Gastrocnemius medialis (tissue), 4 donors: Measurements from ENCODE around the gene CNR2.

Experiments used
- POLR2A ChIP-seq, 2 donors: fragments of 450-650 bp; IDR thresholded peaks; one replicate each; pipeline ENCODE4 v1.6.1; 2017; ENCODE audit warnings: antibody characterized with exemption in 2 of 2, mild to moderate bottlenecking in 2 of 2, moderate library complexity in 2 of 2
- TF ChIP-seq, protein P1 (sequence below), 5 experiments: fragments of 450-650 bp in 3 of 5; fragments of 200-600 bp in 2 of 5; sonication (generic) in 2 of 5; IDR thresholded peaks in 4 of 5; conservative IDR thresholded peaks in 1 of 5; 1 replicate in 4 of 5; 2 replicates in 1 of 5; pipeline ENCODE4 v1.5.1; 2016 to 2019; ENCODE audit warnings: antibody characterized with exemption in 5 of 5, mild to moderate bottlenecking in 3 of 5, moderate library complexity in 3 of 5

- TF ChIP-seq, protein P1, sequence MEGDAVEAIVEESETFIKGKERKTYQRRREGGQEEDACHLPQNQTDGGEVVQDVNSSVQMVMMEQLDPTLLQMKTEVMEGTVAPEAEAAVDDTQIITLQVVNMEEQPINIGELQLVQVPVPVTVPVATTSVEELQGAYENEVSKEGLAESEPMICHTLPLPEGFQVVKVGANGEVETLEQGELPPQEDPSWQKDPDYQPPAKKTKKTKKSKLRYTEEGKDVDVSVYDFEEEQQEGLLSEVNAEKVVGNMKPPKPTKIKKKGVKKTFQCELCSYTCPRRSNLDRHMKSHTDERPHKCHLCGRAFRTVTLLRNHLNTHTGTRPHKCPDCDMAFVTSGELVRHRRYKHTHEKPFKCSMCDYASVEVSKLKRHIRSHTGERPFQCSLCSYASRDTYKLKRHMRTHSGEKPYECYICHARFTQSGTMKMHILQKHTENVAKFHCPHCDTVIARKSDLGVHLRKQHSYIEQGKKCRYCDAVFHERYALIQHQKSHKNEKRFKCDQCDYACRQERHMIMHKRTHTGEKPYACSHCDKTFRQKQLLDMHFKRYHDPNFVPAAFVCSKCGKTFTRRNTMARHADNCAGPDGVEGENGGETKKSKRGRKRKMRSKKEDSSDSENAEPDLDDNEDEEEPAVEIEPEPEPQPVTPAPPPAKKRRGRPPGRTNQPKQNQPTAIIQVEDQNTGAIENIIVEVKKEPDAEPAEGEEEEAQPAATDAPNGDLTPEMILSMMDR (IDR thresholded peaks at IDR 0.05 in 4 of 5, conservative IDR thresholded peaks at IDR 0.05 in 1 of 5) = no peak
- TF ChIP-seq POLR2A (IDR thresholded peaks at IDR 0.05) = no peak
Observed at GRCh38 chr1:23867542-23867894, 45.6 kb downstream of the CNR2 start.
